Measurements from ENCODE around the gene KRT38.

Gene KRT38

DNA sequence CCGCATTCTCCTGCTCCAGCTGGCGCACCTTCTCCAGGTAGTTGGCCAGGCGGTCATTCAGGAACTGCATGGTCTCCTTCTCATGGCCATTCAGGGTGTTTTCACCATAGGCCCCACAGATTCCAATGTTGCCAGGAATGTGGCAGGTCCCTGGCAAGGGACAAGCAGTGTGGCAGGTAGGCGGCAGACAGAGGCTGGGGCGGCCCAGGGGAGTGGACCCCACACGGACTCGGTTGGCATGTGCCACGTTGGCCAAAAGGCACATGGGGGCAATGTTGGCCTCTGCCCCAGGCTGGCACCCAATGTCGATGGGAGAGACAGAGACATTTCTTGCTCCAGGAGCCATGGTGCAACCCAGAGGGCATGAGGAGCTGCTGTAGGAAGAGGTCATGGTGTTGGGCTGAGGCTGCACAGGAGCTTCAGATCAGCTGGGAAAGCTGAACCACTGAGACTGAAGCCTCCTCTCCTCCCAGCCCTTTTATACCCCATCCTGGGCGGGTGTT lies at the start of gene KRT38:
Gene KRT38 (minus strand): TSS at position 453 of the 503 bp plus-strand sequence. CDS start 62 bp downstream, at position 391.
- DNase-seq = no peak

DNA sequence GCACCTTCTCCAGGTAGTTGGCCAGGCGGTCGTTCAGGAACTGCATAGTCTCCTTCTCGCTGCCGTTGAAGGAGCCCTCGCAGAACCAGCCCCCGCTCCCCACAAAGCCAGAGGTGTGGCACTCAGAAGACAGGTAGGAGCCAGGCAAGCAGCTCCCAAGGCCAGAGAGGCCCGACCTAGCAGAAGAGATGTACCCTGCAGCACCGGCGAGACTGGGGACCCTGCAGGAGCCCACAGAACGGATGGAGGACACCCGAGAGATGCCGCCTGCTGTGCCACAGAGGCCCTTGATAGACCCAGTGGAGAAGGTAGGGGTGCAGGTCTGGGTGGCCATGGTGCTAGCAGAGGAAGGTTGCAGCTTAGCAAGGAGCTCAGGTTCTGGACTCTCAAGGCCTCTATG lies 48.7 kb upstream of the KRT38 start, which contains the start of gene KRT36:
Gene KRT36 (minus strand): TSS at position 380 of the 400 bp plus-strand sequence. CDS start 46 bp downstream, at position 334.
- no peak for DNase-seq

DNA sequence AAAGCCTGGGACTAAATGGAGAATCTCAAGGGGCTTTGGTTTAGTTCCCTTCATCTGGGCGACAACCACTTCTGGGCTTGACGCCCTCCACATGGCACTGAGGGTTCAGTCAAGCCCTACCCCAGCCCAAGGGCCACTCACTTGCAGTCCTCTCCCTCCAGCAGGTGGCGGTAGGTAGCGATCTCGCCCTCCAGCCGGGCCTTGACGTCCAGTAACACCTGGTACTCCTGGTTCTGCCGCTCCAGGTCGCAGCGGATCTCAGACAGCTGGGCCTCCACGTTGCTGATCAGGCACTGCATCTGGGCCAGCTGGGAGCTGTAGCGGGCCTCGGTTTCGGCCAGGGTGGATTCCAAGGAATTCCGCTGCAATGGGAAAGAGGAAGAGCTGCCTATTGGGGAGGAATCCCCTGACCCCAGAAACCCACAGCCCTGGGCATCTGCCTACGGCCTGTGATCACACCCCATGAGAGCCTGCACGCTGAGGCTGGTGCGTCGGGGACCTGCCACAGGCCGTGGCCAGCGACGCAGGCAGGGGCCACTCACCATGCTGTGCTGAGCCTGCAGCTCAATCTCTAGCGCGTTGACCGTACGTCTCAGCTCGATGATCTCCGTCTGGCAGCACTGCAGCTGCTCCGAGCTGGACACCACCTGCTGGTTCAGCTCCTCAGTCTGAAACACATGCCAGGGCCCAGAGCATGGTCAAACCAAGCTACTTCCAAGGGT lies 46.2 kb upstream of the KRT38 start:
- DNase-seq = no peak

DNA sequence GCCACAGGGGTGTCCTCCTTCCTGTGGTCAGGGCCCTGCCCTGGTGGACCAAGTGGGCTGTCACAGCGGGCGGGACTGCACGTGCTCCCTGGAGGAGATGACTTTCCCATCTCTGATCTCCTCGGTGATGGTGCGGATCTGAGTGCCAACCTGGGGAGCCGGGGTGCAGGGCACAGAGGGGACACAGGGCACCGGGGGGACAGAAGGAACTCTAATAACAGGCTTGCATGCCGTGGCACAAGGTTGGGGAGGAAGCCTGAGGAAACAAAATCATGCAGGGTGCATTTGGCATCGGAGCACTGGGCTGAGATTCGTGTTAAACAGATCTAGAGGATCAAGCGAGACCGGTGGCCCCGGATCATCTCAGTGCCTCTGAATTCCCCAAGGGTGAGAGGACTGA lies 45.5 kb upstream of the KRT38 start:
- DNase-seq = no peak

DNA sequence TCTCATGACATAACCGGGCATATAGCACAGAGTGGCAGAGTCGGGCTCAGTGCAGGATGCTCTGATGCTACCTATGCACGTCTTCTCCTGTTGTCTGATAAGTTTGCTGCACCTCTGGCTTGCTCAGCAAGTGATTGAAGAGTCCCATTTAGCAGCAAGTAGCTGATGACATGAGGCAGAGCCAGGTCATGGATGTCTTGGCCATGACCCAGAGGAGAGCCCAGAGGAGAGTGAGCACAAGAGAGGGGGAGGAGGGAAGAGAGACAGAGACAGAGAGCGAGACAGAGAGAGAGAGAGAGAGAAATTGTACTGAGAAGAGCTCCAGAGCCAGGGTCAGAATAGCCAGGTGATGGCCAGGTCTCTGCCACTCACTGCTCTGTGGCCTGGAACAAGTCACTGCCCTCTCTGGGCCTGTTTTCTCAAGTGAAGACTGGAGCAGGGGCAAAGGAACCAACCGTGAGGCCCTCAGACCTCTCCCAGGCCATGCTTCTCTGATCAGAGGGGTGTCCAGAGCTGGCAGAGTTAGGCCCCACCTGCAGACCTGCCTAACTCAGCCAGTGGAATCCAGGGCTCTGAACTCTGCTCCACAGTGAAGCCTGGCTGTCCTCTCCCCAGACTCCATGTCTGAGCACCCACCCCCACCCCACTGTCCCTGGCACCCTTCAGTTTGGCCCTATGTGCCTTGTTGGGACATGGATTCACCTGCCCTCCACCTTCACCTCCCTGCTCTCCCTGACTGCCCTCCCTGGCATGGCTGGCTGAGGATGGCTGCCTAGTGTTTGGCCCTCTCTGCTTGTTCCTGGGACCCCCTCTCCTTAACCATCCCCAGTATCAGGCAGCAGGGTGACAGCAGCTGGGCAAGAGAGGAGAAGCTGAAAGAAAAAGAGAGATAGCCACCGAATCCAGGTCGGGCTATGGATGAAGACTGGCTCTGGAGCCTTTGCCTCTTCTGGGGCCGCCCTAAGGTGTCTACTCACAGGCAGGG lies 44.4 kb upstream of the KRT38 start:
- DNase-seq = no peak

DNA sequence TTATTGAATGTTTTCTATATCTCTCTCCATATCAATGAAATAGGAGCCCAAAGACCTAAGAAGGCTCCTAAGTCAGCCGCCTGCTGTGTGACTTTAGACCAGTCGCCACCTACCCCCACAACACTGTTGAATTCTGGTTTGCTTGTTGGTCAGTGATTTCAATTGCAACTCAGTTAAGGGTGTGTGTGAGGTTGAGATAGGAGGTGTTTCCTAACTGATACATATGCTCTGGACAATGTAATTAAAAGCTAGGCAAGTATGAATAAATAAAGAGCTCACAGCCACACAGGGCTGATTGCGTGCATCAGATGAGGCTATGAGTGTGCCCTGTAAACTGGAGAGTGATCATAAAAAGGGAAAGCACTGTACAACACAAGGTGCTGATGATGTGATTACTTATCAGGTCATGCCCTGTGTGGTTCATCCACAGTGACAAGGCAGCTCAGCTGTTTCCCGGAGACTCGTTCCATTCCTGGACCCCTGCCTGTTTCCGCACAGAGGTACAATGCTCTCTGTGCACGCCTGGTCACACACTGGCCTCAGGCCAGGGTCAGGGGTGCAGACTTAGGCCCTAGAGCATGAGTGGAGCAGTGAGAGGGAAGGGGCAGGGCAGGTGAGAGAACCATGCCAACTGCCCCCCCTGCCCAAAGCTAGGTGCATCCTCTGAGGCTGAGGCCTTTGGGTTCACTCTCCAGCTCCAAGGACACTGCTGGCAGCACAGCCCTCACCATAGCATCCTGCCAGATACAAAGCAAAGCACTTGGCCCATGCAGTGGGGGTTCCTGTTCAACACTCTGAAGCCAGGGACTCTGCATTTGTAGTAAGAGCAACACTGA lies 43.4 kb upstream of the KRT38 start:
- DNase-seq = no peak

DNA sequence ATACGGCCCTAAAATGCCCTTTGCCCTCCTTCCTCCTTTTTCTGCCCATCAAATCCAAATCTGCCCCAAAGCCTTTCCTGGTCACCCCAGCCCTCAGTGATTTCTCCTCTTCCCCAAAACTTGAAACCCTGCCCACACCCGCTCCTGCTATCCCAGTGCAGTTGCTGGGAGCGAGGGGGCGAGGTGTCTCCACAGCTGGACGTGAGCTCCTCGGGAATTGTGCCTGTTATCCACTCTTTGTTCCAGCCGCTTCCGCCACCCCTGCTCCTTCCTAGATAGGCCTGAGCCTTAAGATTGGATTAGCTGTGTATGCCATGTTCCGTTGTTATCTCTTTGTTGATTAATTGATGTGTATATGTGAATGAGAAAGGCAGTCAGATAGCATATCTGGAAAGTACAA lies 42.7 kb upstream of the KRT38 start:
- DNase-seq = no peak

DNA sequence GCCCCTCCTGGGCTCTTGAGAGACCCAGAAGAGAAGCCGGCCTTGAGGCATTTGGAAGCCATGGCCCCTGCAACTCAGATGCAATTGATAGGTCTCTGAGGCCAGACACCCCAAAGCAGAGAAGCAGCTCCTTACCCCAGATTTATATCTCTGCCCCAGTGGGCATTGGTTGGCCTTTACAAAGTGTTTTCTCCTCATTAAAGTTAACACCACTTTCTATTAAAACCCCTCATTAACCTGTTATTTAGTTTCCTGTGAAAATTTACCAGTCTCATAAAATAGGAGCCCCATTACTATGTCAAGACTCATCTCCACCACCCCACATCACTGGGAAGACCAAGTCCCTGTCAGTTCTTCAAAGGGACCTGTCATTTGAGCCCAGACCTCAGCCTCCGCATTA lies 40.3 kb upstream of the KRT38 start, which contains the start of gene KRT35:
Gene KRT35 (minus strand): TSS at position 116 of the 400 bp plus-strand sequence. CDS start 54 bp downstream, at position 62.
- no peak for DNase-seq

DNA sequence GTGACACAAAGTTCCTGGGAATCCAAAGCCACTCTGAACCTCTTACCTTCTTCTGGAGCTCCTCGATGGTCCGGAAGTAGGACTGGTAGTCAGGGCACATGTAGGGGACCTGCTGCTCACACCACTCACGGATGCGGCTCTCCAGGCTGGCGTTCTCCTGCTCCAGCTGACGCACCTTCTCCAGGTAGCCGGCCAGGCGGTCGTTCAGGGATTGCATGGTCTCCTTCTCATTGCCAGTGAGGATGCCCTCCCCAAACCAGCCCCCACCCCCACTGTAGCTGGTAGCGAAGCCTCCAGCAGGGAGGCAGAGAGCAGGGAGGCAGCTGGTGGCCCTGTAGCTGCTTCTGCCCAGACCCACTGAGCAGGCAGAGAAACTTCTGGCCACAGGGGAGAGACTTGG lies 39.8 kb upstream of the KRT38 start:
- DNase-seq = no peak

DNA sequence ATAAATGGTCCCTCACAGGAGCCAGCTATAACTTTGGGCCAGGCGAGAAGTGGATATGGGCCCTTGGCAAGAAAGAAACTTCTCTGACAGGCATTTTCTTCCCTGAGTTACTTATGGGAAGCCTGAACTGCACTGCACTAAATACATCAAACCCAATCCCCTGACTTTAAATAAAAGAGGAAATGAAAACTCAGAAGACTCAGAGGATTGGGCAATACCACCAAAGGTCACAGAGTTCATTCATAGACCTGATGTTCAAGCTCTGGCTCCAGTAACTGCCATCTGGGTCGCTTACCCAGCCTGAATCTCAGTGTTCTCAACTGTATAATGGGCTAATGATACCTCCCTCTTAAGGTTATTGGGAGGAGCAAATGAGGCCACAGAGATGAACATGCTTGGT lies 39.4 kb upstream of the KRT38 start:
- DNase-seq = no peak

DNA sequence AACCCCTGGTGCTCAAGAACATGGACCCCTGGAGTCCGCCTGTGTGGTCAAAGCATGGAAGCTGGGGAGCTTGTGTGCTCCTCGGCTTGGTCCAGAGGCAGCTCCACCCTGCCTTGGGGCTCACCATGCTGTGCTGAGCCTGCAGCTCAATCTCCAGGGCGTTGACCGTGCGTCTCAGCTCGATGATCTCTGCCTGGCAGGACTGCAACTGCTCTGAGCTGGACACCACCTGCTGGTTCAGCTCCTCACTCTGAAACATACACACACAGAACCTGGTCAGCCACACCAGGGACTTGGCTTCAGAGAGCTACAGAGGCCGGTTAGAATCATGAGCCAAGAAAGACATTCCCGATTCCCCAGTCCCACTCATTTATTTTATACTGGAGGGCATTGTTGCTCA lies 37.5 kb upstream of the KRT38 start:
- no peak for DNase-seq

DNA sequence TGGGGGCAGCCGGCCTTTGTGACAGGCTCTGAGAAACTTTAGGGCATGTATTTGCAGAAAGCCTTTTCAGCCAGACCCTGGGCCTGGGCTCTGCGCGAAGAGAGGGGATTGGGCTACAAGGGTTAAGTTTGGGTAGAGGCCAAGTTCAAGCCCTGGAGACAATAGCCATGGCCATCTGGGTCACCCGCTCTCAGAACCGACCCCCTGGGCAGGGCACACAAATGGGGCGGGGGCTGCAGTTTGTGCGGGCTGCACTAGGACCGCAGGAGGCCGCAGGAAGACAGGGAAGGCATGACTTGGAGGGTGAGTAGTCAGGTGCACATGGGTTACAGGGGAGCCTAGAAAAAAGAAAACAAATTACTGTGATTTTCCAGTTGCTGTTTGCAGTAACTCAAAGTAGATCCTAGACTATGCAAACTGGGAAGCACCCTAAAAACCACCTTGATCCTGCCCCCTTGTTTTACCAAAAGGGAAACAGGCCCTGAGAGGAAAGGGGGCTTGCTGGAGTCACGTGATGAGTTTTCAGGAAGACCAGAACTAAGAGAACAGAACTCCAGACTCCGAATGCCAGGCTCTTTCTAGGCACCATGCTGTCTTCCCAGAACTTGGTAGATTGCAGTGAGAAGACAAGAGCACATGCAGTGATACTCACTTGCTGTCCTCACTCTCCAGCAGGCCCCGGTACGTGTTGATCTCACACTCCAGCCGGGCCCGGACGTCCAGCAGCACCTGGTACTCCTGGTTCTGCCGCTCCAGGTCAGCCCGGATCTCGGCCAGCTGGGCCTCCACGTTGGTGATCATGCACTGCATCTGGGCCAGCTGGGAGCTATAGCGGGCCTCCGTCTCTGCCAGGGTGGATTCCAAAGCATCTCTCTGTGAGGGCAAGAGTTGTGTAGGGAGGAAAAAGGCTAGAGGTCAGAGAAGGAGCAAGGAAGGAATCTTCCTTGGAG lies 36.4 kb upstream of the KRT38 start:
- no peak for DNase-seq

DNA sequence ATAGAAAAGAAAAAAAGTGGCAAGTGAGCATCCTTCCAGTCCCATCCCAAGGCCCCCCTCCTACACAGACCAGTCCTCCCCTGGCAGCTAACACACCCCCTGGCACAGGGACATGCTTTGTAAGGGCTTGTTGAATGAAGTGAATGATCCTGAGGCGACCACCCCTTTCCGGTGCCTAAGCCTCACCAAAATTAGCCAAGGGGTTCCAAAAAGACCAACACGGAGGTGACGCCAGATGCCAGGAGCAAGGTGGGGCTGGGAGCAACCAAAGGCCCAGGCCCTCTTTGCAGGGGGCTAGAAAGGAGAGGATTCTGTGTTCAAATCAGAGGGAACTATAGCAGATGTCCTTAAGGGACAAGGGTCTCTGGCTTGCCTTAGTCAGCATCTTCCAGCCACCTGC lies 34.6 kb upstream of the KRT38 start:
- DNase-seq = no peak

DNA sequence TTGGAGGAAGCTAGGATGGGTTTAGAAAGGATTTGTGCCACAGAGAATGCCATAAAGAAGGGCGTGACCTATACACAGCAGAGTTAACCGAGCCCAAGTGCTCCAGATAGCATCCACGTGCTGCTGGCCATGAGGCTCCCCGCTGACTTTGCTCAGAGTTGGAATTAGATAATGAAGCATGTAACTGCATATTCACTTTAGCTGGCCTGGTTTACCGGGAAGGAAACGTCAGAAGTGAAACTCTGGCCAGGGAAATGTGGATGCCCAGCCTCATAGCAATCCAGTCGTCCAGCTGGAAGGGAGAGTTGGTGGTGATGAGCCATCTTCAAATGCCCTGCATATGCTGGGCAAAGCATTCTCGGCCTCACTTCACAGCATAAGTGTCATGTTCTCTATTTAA lies 34.1 kb upstream of the KRT38 start:
- DNase-seq = no peak

DNA sequence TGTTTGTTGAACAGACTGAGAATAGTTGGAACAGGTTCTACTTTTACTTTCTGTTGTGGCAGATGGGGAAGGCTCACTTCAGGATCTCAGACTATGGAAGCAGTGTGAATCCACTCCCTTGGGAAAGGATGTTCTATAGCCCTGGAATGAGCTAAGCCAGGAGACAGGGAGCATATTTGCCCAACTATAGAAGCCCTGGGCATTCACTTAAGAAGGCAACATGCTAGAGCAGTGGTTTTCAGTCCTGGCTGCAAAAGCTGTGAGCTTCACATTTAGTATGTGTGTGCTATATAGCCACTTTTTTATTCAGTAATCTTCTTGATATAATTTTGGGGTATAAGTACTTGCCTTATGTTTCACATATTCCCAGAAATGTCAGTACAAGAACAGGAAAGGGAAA lies 27.6 kb upstream of the KRT38 start:
- no peak for DNase-seq

DNA sequence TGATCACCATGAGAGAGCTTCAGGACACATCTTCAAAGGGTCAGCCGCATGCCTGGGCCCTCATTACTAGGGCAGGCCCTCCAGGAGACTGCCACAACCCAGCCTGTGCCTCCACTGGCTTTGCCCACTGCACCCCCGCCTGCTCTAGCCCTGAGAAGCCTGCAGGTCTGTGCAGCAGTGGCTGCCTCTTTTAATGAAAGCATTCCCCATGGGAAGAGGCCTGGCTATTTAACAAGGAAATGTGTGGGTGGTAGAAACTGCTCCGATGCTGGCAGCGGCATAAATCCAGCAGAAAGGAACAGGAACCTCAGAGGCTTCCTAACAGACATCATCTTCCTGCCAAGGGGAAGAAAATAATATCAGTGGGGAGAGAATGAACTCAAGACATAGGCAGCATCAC lies 26.8 kb upstream of the KRT38 start:
- no peak for DNase-seq

DNA sequence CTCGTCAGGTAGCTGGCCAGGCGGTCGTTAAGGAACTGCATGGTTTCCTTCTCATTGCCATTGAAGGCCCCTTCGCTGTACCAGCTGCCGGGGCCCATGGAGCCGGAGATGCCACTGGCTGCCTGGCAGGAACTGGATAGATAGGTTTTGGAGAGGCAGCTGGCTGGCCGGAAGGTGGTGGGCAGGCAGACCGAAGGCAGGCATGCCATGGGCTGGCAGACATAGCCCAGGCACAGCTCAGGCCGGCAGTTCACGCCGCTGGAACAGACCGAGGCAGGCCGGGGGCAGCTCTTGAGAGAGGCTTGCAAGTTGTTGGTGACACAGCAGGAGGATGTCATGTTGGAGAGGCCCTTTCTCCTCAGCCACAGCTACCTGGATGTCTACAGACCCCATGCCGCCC lies 26.2 kb upstream of the KRT38 start, which contains the start of gene KRT32:
Gene KRT32 (minus strand): TSS at position 399 of the 400 bp plus-strand sequence. CDS start 61 bp downstream, at position 338.
- no peak for DNase-seq

DNA sequence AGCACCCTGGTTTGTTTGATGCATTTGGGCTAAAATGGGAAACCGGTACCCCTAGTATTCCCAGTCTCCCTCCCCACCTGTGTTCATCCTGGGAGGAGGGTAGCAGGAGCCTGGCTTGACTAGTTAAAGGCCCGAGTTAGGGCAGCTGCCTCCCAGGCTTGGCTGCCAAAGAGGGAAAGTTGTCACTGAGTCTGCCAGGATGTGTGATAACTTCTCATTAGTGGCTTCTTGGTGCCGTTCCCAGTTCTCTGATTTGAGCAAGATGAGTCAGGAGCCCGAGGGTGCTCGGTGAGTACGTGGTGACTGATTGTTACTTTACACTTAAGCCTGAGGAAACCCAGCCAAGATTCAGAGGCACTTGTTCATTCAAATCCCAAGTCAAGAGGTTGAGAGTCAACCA lies 23.9 kb upstream of the KRT38 start:
- peak; percentile 56 to 76 for DNase-seq

DNA sequence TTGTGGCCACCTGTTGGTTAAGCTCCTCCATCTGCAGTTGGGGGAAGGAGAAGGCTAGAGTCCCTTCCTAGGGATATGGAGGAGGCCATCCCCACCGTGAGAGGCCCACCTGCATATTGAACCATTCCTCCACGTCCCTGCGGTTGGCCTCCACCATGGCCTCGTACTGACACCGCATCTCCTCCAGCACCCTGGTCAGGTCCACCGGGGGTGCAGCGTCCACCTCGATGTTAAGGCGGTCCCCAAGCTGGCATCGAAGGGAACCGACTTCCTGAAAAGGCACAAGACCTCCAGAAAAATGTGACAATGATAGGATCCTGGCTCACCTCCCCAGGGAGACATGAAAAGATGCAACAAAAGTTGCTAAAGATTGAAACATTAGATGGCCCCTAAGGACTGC lies 23.4 kb upstream of the KRT38 start:
- DNase-seq = no peak

DNA sequence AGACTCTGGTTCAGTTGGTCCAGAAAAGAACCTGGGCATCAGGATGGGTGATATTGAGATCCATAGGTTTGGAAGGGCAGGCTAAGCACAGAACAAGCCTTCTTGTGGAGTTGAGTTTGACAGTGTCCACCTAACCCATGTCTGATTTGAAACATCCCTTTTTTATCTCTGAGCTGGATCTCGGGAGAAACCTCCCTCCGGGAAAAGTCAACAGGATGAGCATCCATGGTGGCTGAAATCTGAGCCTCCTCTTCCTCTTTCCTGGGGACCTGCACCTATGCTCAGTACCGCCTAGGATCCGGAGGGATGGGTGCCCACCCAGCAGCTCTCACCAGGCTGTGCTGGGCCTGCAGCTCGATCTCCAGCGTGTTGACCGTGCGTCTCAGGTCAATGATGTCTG lies 23.0 kb upstream of the KRT38 start:
- no peak for DNase-seq

DNA sequence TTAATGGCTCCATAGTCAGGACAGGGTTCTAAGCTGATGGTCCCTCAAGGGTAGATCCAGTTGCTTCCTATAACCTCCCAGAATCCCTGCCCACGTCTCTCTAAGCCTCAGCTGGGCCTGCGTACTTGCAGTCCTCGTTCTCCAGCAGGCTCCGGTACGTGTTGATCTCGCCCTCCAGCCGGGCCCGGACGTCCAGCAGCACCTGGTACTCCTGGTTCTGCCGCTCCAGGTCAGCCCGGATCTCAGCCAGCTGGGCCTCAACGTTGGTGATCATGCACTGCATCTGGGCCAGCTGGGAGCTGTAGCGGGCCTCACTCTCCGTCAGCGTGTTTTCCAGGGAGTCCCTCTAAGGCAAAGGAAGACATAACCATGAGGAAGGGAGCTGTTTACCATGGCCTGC lies 21.9 kb upstream of the KRT38 start:
- DNase-seq = no peak
